IPS-11a (cell line): Measurements from ENCODE around the gene FARS2.

ENCODE experiments used
- H3K4me3 ChIP-seq: one replicate; pipeline ENCODE4 v1.5.1; 2013; ENCODE audit warnings: low read depth, low read length, control low read depth

Gene FARS2

GRCh38 chr6:5285081-5285480, 23.8 kb downstream of the FARS2 start:
- H3K4me3 ChIP-seq, result no peak overlapping the region

GRCh38 chr6:5285526-5285925, 24.2 kb downstream of the FARS2 start:
- H3K4me3 ChIP-seq, result no peak overlapping the region

GRCh38 chr6:5286780-5287179, 25.5 kb downstream of the FARS2 start:
- no peak overlapping the region for H3K4me3 ChIP-seq

- H3K4me3 ChIP-seq, result no peak overlapping the region
These were observed 26.1 kb downstream of the FARS2 start for GRCh38 chr6:5287205-5287965.

GRCh38 chr6:5287966-5288297, 26.6 kb downstream of the FARS2 start:
- no peak overlapping the region for H3K4me3 ChIP-seq

GRCh38 chr6:5290097-5290496, 28.8 kb downstream of the FARS2 start:
- no peak overlapping the region for H3K4me3 ChIP-seq

- no peak overlapping the region for H3K4me3 ChIP-seq
These were observed 29.2 kb downstream of the FARS2 start for GRCh38 chr6:5290500-5290899.

- no peak overlapping the region for H3K4me3 ChIP-seq
These were observed 30.8 kb downstream of the FARS2 start for GRCh38 chr6:5292154-5292553.

- no peak overlapping the region for H3K4me3 ChIP-seq
These were observed 32.4 kb downstream of the FARS2 start for GRCh38 chr6:5293692-5294091.

- H3K4me3 ChIP-seq, result no peak overlapping the region
These were observed 33.3 kb downstream of the FARS2 start for GRCh38 chr6:5294392-5295211.

GRCh38 chr6:5295623-5296022, 34.3 kb downstream of the FARS2 start:
- no peak overlapping the region for H3K4me3 ChIP-seq

- H3K4me3 ChIP-seq, result no peak overlapping the region
These were observed 39.0 kb downstream of the FARS2 start for GRCh38 chr6:5300206-5300764.

GRCh38 chr6:5302220-5302946, 41.1 kb downstream of the FARS2 start:
- H3K4me3 ChIP-seq, result no peak overlapping the region

- no peak overlapping the region for H3K4me3 ChIP-seq
These were observed 41.8 kb downstream of the FARS2 start for GRCh38 chr6:5302995-5303622.

GRCh38 chr6:5303682-5304081, 42.4 kb downstream of the FARS2 start:
- no peak overlapping the region for H3K4me3 ChIP-seq

GRCh38 chr6:5305968-5306626, 44.8 kb downstream of the FARS2 start:
- H3K4me3 ChIP-seq, result no peak overlapping the region

- H3K4me3 ChIP-seq, result no peak overlapping the region
These were observed 45.7 kb downstream of the FARS2 start for GRCh38 chr6:5307058-5307457.

- H3K4me3 ChIP-seq, result no peak overlapping the region
These were observed 46.8 kb downstream of the FARS2 start for GRCh38 chr6:5308066-5308465.

GRCh38 chr6:5314191-5314865, 53.0 kb downstream of the FARS2 start:
- no peak overlapping the region for H3K4me3 ChIP-seq

- H3K4me3 ChIP-seq, result no peak overlapping the region
These were observed 54.6 kb downstream of the FARS2 start for GRCh38 chr6:5315881-5316280.
